GM19468 (cell line): ENCODE data around the gene CASP8.
"Not testable (repeated sequence)": the region's sequence is repeated elsewhere in the genome, so short reads cannot be mapped to it uniquely, and the experiment has no call there.

Experiments
- ATAC-seq: cut with Tn5 transposase; IDR thresholded peaks from one replicate; pipeline ENCODE4 v1.9.1; 2021; ENCODE audit warnings: mild to moderate bottlenecking, moderate library complexity, moderate number of reproducible peaks; ENCODE audit not compliant: unreplicated experiment; ENCODE audit errors: extremely low read depth

Gene CASP8

DNA sequence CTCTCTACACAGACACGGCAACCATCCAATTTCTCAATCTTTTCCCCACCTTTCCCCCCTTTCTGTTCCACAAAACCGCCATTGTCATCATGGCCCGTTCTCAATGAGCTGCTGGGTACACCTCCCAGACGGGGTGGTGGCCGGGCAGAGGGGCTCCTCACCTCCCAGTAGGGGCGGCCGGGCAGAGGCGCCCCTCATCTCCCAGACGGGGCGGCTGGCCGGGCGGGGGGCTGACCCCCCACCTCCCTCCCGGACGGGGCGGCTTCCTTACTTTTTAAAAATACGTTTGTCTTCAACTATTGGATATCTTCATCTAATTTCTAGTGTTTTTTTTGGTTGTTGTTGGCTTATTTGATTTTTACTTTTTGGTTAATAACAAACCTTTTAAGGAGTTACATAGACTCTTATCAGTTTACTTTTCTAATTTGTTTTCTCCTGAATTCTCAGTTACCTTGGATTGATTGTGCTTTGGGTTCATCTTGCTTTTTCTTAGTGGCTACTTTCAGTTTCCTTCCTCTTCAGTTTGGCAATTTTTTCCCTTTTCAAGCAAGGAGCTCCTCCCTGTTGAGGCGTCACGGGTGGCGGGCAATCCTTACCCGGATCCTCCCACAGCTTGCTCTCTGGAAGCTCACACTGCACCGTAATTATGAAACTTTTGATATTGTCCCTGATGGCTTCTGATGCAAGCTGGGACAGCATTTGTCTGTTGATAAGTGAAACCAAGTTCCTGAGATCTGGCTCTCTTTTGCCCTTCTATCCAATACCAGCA lies 21.0 kb upstream of the CASP8 start:
- ATAC-seq: not testable (repeated sequence)

DNA sequence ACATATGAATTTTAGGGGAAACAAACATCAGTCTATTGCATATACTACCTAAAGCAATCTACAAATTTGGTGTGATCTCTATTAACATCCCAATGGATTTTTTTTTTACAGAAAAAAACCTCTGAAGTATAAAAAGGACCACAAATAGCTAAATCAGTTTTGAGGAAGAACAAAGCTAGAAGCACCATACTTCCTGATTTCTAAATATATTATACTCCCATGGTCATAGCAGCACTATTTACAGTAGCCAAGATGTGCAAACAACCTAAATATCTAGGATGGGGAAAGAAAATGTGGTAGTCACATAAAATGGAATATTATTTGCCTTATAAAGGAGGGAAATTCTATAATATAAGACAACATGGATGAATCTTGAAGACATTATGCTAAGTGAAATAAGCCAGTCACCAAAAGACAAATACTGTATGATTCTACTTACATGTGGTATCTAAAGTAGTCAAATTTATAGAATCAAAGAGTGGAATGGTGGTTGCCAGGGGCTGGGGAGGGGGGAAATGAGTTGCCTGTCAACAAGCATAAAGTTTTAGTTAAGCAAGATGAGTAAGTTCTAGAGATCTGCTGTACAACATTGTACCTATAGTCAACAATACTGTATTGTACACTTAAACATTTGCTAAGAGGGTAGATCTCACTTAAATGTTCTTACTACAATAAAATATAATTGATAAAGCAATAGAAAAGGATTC lies 17.6 kb upstream of the CASP8 start:
- ATAC-seq: no peak

DNA sequence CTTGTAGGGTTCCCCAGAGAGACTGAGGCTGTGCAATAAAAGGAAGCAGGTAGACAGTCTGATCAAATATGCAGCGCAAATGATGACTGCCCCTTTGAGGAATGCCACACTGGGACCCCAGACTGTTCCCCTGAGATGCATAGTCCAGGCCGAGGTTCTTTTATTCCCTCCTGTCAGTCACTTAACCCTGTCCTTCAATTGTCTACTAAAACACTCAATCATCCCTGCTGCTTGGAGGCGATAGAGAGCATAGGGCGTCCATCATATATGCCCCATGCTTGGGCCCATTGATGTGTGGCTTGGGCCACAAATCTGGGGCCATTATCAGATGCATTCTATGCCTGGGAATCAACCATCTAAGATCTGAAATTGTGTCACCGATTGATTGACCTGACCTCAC lies 15.5 kb upstream of the CASP8 start:
- ATAC-seq: no peak

DNA sequence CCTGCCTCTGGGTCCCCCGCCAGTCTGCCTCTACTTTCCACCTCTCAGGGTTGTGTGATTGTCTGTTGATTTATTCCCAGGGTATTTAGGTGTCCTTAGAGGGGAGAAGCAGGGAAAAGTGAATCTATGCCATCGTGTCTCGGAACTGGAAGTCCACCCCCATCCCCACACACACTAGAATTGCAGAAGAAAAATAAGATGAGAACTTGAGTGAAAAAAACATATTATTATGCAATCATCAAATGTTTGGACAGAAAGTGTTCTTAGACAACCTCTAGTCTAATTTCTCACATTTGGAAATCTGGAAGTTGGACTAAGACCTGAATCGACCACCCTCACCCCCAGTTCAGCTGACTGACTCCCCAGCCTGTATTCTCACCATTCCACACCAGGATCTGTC lies 14.1 kb upstream of the CASP8 start:
- no peak for ATAC-seq

DNA sequence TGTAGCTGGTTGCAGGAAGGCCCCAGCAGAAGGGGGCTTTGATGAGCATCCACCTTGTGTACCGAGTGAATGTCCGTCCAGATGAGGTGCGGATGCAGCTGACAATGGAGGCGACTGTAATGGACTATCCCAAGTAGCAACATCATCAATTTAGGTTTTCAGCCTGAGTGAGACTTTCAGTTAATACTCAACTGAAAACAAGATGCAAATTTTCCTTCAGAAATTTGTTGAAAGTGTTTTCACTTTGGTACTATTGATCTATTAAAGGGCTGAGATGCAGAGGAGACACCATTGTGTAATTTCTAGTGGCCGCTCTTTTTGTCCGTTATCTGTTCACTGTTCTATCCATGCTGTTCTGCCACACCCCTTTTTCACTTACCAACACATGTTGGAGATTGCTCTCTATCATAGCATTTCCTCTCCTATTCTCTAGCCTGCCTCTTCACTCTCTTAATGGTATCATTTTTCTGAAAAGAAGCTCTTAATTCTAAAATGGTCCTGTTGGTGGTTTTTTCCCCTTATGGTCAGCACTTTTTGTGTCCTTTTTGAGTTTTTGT lies 12.0 kb upstream of the CASP8 start:
- ATAC-seq: no peak

DNA sequence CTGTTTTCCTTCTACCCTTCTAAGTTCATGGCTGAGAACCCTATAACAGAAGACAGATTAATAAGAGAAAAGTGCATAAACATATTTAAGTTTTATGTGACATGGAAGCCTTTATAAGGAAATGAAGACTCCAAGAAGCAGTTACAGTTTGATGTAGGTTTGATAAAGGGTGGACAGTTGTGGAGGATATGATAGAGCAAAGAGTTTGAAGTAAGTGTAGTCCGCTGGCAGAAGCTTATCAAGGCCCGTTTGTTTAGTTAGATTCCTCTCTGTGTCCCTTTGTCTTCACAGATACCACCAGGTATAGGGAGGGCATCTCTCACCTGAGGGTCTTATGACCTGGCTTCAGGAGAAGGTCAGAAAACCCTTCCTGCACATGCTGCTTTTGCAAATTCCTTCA lies 10.4 kb upstream of the CASP8 start:
- no peak for ATAC-seq

DNA sequence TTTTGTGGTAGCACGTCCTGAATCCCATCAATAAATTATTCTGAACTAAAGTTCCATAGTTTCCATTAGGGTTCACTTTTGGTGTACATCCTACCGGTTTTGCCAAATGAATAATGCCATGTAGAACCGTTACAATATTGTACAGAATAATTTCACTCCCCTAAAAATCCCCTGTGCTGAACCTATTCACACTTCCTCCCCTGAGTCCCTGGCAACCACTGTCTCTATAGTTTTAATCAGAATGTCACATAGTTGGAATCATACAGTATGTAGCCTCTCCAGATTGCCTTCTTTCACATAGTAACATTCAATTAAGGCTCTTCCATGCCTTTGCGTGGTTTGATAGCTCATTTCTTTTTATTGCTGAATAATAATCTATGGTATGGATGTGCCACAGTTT lies 9.6 kb upstream of the CASP8 start:
- no peak for ATAC-seq

DNA sequence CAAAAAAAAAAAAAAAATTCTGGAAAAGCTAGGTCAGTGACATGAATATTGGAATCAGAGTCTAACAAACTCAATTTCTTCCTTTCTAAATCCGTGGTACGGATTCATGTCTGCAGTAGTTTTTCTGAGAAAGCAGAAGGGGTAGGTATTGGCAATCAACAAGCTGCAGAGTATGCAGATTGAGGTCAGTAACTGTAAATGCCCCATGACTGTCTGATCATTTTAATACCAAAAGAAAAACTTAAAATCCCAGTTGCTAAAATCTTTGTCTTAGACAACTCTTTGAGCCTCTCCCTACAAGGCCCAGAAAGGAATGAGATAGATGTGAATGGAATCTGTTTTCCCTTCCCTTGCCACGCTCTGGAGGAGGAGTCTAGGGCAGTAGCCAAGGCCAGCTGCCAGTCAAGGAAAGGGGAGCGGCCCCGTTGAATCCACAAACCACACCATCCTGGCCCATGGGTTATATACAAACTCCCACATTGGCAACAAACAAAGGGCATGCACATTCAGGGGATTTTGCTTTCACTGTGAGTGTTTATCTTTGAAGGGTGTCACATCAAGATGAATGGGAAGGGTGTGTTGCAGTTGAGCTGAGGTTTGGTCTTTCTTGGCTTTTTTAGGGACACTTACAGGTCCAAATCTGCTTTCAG lies 6.1 kb upstream of the CASP8 start:
- ATAC-seq: no peak

DNA sequence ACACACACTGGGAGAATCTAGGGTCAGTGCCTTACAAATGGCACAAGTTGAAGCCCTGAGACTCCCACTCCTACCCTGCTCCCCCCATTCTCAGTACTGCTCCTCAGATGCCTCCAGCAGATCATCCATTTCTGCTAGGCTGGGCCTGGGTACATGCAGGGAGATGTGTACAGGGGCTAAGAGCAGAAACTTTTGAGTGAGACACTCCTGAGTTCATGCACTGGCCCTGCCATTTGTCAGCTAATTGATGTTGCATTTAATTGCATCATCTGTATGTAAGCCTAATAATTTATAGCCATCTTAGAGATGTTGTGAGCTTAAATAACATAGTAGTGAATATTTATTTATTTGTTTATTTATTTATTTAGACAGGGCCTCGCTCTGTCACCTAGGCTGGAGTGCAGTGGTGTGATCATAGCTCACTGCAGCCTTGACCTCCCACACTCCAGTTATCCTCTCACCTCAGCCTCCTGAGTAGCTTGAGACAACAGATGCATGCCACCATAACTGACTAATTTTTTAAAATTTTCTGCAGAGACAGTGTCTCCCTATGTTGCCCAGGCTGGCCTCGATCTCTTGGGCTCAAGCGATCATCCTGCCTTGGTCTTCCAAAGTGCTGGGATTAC lies 4.8 kb upstream of the CASP8 start:
- ATAC-seq: no peak

DNA sequence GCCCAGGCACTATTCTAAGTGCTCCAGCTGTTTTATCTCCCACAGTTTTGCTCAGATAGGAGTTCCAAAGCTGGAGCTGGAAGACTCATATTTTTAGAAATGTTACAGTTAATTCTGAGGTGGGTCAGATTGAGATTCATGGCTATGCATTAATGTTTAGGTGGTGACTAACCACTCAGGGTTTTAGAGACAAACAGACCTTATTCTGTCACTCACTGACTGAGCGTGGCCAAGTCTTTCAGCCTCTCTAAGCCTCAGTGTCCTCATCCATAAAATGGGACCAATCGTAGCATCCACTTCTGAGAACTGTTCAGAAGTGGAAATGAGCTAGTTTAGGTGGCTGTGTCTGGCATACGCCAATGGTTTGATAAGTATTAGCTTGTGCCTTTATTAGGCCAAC lies 4.3 kb upstream of the CASP8 start:
- ATAC-seq: no peak

DNA sequence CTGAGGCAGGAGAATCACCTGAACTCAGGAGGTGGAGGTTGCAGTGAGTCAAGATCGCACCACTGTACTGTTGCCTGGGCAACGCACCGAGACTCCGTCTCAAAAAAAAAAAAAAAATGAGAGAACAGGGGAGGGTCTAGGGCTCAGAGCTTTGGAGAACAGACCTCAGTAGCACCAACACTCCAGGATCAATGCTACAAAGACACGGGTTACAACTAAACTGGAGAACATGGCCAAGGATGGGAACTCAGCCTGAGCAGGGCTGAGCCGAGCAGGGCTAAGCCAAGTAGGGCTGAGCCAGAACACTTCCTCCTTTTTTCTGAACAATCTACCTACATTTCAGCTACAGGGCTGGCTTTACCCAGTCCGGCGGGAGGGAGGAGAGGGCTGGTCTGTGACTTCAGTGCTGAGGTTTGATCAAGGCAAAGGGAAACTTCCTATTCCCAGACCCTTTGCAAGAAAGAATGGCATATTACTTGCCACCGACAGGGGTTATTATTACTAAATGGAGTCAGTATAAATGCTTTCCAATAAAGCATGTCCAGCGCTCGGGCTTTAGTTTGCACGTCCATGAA lies 2.9 kb upstream of the CASP8 start:
- ATAC-seq: peak; percentile 47

DNA sequence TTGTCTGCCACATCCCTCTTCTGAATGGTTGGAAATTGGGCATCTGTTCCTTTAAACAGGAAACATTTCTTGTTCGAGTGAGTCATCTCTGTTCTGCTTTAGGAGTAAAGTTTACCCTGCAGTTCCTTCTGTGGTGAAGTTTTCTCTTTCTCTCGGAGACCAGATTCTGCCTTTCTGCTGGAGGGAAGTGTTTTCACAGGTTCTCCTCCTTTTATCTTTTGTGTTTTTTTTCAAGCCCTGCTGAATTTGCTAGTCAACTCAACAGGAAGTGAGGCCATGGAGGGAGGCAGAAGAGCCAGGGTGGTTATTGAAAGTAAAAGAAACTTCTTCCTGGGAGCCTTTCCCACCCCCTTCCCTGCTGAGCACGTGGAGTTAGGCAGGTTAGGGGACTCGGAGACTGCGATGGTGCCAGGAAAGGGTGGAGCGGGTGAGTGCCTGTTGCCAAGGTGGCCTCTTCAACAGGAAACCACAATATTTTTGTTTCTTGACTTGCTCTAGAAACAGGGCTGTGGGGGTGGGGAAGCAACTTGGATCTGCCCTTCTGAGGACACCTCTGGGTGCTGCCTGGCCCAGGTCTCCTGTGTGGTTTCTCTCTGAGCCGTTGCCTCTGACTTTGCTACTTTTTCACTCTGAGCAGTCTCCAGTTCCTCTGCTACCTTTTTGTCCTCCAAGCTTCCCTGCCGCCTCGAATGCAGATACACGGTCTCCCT lies 2.2 kb upstream of the CASP8 start:
- peak; percentile 41 for ATAC-seq

DNA sequence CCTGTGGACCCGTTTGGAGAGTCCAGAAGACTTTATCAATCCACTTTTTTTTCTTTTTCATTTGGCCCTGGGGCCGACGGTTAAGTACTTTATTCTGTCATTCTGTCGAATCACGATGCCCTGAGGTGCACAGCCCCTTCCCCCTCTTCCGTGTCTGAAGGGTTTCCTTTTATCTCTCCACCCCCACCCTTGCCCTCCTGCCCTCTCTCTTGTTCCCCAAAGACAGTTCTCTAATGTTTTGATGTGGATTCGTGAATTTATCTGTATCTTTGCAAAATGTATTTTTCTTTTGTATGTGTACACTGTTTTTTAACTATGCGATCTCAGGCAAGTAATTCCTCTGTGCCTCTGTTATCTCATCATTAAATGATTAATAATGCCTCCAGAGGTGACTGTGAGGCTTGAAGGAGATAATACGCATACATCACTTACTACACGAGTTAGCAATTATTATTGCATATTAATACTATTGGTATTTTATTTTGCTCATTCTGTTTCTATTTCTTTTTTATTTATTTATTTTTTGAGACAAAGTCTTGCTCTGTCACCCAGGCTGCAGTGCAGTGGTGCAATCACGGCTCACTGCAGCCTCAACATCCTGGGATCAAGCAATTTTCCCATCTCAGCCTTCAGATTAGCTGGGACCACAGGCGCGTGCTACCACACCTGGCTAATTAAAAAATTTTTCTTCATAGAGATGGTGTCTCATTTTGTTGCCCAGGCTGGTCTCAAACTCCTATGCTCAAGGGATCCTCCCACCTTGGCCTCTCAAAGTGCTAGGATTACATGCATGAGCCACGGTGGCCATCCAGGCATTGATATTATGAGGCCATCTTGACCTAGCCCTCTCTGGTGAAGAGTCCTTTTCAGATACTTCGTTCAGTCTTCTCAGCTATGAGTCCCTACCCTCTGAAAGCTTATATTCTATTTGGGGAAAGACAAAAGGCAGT lies 1.4 kb upstream of the CASP8 start:
- ATAC-seq: no peak

DNA sequence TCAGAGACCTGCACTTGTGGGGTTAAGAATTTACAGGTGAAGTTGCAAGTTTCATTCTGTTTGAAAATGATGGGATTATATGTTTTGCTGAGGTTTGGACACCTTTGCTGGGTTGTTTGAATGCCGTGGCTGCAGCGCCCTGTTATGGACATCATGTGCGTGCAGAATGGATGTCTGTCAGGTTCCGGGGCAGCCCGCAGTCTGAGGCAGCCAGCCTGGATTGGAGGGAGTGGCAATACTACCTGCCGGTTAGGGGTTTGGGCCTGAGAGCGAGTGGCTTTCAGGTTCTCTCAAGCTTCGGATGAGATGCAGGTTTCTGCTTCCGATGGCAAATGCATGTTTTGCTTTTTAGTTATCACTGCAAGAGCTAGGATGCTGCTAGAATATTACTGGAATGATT lies 1.1 kb downstream of the CASP8 start:
- ATAC-seq: no peak

DNA sequence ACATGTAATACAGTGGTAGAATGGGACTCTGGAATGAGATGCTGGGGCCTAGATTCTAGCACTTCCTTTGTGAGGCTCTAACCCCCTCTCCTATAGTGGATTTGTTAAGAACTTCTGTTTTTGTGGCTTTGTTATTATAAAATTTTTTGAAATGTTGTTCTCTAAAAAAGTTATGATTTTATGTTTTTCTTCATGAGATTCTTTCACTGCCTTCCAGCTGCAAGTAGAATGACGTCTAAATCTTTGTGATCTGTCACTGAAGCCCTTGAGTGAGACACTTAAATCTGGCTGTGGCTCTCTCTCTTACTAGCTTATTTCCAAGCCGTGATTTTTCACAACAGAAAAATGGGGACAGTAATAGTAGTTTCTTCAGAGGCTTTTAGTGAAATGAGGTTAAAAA lies 1.6 kb downstream of the CASP8 start:
- no peak for ATAC-seq

DNA sequence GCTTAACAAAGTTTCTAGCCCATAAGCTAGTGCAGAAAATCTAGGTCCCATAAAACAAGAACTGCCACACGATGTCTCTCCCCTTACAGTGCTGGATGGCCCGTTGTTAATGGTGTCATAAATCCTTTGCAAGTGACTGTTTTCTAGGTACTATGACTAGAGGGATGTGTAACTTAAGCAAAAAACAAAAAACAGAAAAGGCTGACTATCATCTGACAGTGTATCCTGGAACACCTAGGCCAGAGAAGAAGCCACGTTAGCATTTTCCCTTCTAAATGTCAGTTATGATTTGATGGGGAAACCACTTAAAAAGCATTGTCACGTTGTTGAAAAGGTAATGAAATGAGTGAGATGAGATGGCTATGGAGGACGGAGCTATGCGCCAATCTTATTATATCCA lies 2.4 kb downstream of the CASP8 start:
- no peak for ATAC-seq

DNA sequence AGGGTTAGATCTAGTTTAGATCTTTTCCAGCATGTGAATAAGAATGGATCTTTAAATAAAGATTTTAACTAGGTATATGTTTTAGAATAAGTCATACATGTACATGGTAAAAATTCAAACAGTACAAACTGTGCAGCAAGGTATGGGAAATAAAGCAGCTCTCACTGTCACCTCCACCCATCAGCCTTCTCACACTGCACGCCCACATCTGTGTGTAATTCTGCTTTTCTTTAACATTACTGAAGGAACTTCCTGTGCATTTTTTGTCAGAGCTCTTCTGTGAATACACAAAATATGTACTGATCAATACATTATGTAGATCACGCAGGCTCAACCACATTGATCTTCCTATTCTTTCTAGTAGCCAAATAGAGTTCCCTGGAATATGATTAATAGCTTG lies 3.4 kb downstream of the CASP8 start:
- no peak for ATAC-seq

DNA sequence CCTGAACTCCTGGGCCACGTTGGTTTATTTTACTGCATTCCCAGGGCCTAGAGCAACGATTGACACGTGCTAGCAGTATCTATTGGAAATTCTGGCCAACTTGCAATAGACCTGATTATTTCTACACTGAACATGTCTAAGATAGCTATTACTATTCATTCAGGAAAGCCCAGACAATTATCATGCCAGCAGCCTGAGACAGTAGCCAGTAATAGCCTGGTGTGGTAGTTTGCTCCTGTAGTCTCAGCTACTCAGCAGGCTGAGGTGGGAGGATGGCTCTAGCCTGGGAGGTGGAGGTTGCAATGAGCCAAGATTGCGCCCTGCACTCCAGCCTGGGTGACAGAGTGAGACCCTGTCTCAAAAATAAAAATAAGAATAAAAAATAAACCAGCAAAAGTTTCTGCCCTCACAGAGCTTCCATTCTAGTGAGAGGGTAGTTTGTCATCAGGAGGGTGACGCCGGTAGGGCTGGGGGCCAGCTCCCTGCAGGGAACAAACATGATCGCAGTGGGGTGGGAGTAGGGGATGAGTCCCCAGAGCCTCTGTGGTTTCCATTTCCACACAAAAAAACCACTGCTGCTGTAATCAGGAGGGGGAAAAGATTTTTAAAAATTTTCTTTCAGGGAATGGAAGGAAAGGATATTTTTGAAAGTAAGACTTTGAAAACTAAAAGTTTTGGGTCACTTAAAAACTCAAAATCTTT lies 4.3 kb downstream of the CASP8 start:
- ATAC-seq: no peak
